ENCODE results near the gene SLC30A9.

SLC30A9 gene

DNA sequence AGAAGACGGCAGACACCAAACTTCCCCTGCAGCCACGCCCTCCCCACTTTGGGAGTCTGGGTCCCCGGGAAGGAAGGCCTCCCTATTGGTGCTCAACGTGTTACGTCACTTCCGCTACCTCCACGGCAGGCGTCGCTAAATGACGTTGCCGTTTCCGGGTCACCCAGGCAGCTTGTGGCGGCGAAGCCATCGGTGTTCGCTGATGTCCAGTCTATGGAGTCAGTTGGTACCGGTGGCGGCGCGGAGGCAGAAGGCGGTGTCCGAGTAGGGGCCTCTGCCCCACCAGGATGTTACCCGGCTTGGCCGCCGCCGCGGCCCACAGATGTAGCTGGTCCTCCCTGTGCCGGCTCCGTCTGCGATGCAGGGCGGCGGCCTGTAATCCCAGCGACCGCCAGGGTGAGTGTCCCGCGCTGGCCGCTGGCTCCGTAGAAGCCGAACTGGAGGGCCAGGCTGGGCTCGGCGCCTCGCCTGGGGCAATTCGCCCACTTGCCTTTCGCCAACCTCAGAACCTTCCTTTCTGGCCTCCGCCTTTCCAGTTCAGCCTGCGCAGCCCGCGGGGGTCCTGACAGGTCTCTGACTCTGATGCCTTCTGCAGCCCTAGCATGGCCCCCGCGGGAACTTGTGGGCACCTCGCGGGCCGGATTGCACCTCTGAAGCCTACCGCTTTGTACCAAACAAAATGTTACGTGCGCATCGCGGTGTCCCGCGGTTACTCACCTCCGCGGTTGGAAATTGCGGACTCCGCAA lies at the start of gene SLC30A9:
SLC30A9 (plus strand) TSS at position 166 of the 747 bp plus-strand sequence; CDS start at position 288, 122 bp downstream.
- DNase-seq = peak; percentile 87

DNA sequence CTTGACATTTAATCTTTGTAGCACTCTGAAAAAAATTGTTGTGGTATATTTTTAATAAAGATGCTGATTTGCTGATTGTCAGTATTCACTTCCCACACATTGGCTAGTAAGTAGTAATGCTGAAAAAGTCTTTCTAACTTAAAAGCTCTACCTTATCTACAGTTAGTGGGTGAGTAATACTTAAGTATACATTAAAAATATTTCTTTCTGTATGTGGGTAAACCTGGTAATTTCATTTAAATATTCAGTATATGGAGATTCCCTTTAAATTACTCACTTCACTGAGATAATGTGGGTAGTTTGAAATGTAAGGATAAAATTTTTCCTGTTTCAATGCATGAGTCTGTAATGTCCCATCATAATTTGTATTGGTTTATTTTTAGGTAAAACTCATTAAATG lies 49.5 kb upstream of the SLC30A9 start:
- DNase-seq = no peak

DNA sequence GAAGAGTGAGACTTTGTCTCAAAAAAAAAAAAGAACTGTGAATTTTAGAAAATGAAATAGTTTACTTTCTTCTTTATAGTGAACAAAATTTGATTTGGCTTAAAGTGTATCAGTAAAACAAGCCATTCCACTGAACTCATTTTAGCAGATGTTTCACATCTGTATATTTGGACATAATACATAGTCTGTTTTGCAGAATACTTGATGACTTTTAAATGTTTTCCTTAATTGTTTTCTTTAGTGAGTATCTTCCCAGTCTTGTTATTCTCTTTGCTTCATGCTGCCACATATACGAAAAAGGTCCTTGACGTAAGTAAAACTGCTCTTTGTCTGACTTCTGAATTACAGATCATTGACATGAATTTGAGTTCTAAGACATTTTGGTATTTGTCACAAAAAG lies 46.8 kb upstream of the SLC30A9 start:
- no peak for DNase-seq

DNA sequence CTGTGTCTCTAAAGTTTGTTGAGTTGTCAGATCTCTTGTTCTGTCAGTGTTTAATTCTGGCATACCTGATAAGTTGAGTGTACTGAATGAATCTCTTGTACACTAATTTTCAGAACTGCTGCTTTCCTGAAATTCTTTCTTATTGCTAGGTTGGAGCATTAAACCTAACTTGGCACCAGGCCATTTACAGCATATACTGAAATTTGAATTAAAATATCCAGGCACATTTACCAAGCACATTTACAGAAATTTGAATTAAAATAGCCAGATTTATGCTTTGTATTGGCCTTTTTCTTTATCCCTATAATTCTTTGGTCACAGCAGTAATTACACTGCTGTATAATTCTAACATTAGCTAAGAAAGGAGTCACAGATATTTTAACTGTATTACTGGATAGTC lies 46.2 kb upstream of the SLC30A9 start:
- no peak for DNase-seq

DNA sequence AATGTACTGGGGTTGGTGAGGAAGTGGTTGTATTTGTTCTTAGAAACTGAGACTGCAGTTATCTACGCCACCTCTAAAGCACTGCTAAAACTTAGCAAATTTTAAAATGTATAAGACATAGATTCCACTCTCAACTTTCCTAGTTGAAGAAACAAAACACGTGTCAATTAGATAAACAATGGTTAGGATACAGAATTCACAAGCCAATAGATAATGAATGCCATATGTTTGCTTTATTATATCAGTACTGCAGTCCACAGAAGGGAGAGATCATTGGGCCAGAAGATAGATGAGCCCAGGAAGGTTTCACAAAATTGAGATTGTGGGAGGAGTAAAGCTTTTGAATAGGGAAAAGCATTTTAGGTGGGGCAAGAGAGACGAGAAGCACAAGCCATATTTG lies 40.8 kb upstream of the SLC30A9 start:
- no peak for DNase-seq

DNA sequence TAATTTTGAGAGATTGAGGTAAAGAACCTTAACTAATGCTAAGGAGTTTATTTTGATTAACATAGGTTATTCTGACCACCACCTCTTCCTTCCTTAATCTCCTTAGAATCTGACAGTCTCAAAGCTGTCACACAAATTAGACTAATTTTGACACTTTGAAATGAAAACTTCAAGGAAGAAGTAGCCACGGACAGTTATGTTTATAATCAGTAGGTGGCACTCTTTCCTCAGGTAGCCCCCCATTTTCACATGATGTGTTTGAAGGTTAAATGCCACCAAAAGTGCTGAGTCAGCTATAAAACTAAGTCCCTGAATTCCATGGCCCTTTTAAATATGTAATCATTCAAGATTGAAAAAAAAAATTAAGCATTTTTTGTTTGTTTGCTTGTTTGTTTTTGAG lies 32.7 kb upstream of the SLC30A9 start:
- no peak for DNase-seq

DNA sequence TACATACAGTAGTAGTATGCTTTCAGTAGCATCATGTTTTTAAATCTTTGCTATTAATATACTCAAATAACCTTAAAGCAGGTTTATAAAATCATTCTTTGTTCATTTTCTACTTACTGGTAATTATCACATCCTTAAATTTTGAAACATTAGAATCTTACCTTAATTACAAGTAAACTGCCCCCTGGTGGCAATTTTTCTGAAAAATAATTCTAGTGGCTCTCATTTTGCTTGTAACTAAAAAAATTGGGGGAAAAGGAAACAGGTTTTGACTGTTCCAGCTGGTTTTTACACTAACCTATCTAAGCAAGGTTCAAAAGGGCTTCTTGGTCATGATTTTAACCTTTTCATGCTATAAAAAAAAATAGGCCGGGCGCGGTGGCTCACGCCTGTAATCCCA lies 27.2 kb upstream of the SLC30A9 start:
- DNase-seq = no peak

DNA sequence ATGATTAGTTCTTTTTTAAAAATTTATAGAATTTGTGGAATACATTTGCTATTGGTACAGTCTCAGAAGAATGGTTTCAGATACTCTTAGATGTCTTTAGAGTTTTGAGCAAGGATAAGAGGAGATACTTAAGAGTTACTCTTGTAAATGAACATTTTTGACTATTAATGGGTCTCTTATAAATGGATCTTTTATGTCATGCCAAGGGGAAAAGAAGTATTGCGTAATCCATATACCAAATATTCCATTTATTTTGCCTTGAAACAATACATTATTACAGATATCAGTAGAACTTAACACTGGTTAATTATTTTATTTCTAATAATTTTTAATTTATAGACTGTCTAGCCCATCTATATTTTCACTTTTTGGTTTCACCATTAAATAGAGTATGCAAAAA lies 25.9 kb upstream of the SLC30A9 start:
- no peak for DNase-seq

DNA sequence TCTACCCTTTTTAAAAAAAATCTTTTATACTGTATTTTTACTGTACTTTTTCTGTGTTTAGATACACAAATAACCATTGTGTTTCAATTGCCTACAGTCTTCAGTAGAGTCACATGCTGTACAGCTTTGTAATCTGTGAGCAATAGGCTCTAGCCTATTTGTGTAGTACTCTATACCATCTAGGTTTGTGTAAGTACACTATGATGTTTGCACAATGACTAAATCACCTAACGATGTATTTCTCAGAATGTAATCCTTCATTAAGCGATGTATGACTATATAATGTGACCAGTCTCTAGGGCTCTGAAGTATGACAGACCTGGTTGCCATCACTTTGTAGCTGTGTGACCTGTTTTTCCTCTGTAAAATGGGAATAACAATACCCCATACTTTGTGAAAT lies 22.9 kb upstream of the SLC30A9 start:
- DNase-seq = no peak

DNA sequence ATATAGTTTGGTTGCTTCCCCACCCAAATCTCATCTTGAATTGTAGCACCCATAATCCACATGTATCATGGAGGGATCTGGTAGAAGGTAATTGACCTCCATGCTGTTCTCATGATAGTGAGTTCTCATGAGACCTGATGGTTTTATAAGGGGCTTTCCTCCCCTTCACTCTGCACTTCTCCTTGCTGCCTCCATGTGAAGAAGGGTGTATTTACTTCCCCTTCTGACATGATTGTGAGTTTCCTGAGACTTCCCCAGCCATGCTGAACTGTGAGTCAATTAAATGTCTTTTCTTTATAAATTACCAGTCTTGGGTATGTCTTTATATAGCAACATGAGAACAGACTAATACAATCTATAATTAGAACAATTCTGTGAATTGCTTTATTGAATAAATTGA lies 20.7 kb upstream of the SLC30A9 start:
- DNase-seq = no peak

DNA sequence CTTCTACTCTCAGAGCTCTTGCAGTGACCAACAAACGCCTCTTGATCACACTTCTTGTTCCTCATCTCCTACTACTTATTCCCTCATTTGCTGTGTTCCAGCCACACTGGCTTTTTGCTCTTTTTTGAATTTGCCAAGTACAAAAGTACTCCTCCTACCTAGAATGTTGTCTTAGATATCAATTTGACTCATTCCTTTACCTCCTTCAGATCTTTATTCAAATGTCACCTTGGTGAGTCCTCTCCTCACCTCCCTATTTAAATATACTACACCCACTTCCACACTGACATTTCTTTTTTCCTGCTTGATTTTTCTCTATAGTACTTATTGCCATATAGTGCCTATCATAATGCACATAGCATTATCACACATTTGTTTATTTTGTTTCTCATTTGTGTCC lies 15.0 kb upstream of the SLC30A9 start:
- DNase-seq = no peak

DNA sequence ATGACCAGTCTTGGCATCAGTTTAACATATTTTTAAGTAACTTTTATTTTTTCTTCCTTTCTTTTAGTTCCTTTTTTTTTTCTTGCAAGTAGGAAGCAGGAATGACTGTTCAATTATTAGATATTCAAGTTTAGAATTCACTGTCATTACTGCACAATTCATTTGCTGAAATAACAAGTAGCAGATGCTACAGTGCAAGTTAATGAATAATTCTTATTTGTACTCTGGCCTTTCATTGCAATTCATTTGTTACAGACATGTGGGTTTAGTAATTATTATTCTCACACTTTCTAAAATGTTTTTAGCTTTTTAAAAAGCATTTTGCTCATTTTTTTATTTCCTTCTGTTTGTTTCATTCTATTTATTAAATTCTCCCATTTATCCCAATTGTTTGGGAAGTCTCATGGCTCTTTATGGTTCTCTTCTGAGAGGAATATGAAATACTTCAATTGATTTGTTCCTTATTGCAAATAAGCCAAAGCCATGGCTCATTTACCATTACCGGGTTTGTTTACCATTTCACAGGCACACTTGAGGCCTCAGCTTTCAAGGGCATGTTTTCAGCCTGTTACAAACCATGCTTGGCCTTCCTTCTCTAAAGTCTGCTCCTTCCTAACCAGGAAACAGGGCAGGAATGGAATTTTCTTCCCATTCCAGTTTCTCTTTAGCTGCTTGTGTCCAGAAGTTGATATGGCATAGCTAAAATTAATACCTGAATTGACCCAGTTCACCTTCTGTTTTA lies 13.4 kb upstream of the SLC30A9 start:
- no peak for DNase-seq

DNA sequence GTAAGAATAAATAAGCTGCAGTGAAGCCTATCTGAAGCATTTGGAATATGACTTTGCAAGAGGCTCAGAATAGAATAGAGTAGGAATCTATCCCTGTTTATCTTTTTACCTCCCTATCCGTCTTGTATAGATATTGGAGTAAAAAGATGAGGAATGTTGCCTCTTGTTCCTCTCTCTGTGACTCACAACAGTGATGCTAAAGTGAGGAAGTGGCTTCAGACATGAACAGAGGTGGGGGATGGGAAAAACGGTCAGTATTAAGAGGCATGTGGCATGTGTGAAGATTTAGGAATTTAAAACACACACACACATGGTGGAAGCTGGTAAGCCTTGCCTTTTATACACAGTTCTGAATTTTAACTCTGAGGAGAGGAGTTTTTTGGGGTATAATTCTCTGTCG lies 12.6 kb upstream of the SLC30A9 start:
- DNase-seq = no peak

DNA sequence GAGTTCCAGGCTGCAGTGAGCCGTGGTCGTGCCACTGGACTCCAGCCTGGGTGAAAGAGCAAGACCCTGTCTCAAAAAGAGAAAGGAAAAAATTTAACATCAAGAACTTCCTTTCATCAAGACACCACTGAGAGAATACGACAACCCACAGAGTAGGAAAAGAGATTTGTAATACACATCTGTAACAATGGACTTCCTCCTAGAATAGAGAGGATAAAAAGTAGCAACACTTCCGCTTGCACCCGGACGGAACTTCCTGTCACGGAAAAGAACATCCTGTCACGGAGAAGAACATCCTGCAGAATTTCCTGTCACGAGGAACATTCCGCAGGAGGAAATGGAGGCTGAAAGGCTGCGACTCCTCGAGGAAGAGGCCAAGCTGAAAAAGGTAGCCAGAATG lies 8.9 kb upstream of the SLC30A9 start, which contains the start of gene DCAF4L1:
DCAF4L1 (plus strand) TSS at position 301 of the 400 bp plus-strand sequence; CDS start at position 338, 37 bp downstream.
- no peak for DNase-seq

DNA sequence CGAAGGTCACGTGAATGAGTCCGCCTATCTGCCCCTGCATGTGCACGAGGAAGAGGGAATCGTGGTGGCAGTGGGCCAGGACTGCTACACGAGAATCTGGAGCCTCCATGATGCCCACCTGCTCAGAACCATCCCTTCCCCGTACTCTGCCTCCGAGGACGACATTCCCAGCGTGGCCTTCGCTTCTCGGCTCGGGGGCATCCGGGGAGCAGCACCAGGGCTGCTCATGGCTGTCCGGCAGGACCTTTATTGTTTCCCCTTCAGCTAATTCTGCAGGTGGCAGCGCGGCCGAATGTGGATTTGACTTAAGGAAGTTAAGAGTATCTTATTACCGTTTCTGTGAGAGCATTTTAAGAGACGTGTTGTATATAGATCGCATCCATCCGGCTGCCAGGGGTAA lies 7.6 kb upstream of the SLC30A9 start:
- no peak for DNase-seq

DNA sequence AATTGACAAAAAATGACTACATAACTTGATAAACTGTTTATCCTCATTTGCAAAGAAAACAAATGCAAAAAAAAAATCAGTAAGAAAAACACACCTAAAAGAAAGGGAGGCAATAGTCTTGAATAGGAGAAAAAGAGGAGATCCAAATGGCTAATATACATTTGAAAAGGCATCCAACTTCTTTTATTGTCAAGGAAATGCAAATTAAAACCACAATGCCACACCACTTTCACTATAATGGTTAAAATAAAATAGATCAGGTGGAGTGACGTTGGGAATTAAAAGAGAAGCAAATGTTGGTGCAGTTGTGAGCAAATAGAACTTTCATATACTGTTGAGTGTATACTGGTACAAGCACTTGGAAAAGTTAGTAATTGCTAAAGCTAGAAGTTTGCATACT lies 5.2 kb upstream of the SLC30A9 start:
- DNase-seq = no peak

DNA sequence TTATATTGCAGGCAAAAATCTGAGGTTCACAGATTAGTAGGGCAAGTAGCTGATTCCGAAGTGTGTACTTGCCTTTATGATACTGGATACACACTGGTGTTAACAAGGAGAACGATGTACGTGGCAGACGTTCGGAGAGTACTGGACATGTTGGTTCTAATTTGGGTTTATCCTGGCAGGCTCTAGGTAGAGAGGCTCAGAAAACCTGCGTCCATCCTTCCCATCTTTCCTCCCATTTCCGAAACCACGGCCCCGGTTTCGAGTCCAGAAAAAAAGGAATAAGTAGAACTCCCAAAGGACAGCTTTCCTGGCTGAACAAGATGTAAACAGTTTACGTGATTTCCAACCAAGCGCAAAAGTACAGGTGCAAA lies 351 bp upstream of the SLC30A9 start:
- DNase-seq = no peak

DNA sequence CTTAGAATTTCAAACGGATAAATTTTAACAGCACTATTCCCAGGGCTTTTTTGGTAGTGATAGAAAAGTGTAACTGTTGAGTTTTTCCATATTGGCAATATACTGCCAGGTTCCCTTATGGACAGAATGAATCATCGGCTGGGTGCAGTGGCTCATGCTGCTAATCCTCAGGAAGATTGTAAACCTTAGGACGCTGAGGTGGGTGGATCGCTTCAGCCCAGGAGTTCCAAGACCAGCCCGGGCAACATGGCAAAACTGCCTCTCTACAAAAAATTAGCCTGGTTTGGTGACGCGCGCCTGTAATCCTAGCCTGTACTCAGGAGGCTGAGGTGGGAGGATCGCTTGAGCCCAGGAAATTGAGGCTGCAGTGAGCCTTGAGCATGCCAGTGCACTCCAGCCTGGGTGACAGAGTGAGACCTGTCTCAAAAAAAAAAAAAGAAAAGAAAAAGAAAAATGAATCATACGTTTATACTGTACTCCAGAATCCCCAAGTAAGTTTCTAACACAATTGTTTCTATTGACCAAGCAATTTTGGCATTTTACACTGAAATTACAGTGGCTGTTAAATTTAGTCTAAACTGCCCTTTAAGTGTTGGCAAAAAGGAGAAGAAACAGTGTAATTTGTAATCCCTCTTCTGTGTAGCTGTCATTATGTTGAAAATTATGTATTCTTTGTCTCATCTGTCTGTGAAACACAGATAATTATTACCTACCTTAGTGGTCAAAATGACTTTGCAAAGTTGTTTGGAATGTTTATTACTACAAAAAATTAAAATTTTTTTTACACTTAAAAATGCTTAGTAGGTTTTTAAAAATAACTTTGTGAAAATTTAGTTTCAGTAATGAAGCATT lies 1.8 kb downstream of the SLC30A9 start:
- DNase-seq = no peak

DNA sequence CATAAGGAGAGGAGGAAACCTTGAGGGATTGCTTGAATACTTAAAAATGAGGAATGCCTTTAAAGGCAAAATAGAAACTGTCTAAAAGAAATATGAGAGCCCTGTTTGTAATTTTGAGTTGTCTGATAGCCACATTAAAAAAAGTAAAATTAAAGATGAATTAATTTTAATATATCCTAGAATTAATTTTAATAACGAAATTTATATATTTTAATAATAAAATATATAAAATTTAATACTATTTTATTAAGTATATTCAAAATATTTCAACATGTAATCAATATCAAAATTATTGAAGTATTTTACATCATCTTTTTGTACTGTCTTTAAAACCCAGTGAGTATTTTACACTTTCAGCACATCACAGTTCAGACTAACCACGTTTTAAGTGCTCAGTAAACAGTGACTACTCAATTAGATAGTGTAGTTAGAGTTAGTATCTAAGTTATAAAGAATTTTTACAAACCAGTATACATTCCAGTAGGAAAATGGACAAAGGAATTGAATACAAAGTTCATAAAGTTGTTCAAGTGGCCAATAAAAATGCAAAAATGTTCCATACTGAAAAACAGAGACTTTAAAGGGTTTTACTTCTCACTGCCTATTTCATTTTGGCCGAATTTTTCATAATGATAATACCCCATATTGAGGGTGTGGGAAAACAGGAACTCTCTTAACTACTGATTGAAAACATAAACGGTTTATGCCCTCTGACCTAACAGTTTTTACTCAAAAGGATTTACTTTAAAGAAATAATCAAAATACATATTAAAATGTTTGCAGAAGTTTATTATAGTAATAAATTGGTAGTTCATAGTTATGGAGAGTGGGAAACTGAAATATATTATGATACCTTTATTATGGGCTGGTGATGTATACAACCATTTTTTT lies 2.9 kb downstream of the SLC30A9 start:
- no peak for DNase-seq

DNA sequence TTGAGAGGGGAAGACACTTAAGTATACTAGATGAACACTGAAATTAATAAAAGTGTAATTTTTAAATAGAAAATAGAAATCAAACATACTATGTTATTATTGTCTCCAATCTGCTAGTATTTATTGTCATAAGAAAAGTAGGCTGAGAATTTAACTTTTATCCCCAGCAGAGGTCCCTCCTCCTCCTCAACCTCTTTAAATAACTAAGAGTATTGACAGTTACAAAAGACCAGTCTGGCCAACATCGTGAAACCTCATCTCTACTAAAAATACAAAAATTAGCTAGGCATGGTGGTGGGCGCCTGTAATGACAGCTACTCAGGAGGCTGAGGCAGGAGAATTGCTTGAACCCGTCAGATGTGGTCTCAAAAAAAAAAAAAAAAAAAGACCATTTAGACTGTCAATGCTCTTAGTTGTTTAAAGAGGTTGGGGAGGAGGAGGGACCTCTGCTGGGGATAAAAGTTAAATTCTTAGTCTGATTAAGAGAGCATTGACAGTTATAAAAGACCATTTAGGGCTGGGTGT lies 4.2 kb downstream of the SLC30A9 start:
- DNase-seq = no peak

DNA sequence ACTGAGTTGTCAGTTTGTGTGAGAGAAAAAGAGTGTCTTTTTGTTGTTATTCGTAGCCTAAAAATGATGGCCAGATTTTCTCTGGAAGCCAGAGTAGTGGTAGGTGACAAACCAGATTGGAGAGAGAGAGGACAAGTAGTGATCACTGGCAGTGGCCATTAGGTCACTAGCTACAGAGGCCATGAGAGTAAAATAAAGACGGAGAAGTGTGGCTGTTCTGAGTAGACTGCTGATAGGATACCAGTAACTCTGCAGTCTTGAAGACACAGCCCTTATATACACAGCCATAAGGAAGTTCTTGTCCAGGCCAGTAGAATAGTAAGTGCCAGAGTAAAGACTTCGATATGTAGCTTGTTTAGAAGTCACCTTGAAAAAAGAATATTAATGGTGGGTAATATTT lies 7.7 kb downstream of the SLC30A9 start:
- DNase-seq = no peak

DNA sequence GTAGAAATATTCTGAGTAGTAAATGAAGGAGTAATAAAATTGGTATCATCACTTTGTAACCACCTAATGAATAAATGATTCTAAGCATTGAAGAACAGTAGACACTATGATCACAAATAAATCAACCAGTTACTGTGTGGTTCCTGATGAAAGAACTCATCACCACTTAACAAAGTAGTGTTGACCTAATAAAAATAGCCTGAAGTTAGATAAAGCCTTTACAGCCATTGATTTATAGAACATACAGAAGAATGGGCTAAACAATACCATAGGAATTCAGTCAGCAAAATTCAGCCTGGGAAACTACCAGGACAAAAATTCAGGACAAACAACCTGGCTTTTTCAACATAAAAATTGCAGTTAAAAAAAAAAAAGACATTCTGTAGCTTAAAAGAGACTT lies 9.0 kb downstream of the SLC30A9 start:
- DNase-seq = no peak

All from stimulated activated CD4-positive, alpha-beta T cell treated with anti-CD3 and anti-CD28 coated beads, Interleukin-4, amount 100 ng/mL, for 1 hour (primary cell).